Fibroblast of mammary gland (primary cell): Measurements from ENCODE around the gene KLC1.
"Not testable (repeated sequence)": the region's sequence is repeated elsewhere in the genome, so short reads cannot be mapped to it uniquely, and the experiment has no call there.

ENCODE experiments used
- DNase-seq: peaks from one replicate; pipeline ENCODE4 v3.0.0-alpha.2; 2010; ENCODE audit warnings: low read depth
- H3K4me3 ChIP-seq: 2 replicates; pipeline ENCODE4 v1.5.1; 2011; ENCODE audit warnings: low read depth, mild to moderate bottlenecking, low read length, moderate library complexity; ENCODE audit not compliant: control insufficient read depth
- TF ChIP-seq, protein P1 (sequence below): conservative IDR thresholded peaks from 2 replicates; pipeline ENCODE4 v1.5.1; 2011; ENCODE audit warnings: low read depth, low read length, inconsistent platforms; ENCODE audit not compliant: control insufficient read depth, insufficient read depth

The KLC1 gene

GRCh38 chr14:103597623-103598377 is 31.2 kb upstream of the KLC1 start:
- TF ChIP-seq, protein P1, sequence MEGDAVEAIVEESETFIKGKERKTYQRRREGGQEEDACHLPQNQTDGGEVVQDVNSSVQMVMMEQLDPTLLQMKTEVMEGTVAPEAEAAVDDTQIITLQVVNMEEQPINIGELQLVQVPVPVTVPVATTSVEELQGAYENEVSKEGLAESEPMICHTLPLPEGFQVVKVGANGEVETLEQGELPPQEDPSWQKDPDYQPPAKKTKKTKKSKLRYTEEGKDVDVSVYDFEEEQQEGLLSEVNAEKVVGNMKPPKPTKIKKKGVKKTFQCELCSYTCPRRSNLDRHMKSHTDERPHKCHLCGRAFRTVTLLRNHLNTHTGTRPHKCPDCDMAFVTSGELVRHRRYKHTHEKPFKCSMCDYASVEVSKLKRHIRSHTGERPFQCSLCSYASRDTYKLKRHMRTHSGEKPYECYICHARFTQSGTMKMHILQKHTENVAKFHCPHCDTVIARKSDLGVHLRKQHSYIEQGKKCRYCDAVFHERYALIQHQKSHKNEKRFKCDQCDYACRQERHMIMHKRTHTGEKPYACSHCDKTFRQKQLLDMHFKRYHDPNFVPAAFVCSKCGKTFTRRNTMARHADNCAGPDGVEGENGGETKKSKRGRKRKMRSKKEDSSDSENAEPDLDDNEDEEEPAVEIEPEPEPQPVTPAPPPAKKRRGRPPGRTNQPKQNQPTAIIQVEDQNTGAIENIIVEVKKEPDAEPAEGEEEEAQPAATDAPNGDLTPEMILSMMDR, result no peak
- H3K4me3 ChIP-seq, result no peak overlapping the region
- DNase-seq, result peak; percentile 90

DNA sequence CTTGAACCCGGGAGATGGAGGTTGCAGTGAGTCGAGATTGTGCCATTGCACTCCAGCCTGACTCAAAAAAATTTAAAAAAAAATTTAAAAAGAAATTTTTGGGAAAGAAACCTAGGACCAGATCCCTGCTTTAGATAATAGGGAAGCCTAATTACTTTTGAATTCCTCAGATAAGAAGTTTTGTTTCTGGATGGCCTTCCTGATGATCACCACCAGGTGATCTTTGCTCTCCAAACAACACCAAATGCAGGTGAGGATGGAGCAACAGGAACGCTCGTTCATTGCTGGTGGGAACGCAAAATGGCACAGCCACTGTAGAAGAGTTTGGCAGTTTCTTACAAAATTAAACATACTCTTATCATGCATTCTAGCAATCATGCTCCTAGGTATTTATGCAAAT is 28.5 kb upstream of the KLC1 start:
- no peak for DNase-seq
- TF ChIP-seq, protein P1, result no peak
- H3K4me3 ChIP-seq, result no peak overlapping the region

DNA sequence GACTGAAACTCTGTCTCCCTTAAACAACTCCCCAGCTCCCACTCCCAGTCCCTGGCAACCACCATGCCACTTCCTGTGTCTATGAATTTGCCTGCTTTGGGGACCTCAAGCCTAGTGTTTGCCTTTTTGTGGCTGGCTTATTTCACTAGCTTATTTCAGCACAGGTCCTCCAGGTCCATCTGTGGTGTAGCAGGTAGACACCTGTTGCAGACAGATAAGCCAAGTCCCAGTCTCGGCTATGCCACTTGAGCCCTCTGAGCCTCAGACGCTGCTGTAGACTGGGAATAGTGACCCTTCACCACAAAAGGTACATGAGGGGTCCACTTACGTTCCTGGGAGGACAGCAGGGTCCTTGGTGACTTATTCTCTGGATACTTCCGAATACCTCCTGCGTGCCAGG is 24.4 kb upstream of the KLC1 start:
- TF ChIP-seq, protein P1, result no peak
- no peak for DNase-seq
- H3K4me3 ChIP-seq, result no peak overlapping the region

DNA sequence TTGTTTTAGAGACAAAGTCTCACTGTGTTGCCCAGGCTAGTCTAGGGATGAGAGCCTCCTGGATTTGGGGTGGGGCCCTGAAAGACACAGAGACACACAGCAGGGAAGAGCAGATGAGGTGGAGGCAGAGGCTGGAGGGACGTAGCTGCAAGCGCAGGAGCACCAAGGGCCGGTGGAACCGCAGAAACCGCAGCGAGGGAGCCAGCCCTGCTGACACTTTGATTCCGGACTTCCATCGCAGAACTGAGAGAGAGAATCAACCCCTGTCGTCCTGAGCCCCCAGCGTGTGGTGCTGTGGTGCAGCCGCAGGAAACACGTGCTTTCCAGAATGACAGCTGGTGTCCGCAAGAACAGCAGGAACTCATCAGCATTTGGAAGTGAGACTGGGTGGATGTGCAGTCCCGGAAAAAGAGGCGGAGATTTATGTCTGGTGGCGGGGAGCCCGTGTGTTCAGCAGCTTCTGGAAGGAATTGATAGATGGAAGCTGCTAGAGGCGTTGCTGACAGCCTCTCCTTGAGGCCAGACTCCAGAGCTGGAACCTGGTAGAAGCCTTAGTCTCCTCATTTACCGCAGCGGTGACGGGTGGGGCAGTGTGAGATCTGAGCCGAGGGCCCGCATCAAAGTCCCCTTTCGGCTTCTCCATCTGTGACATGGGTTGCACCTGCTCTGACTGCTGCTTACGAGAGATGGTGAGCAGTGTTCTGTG is 21.9 kb upstream of the KLC1 start:
- TF ChIP-seq, protein P1, result peak; percentile 35
- peak; percentile 93 for DNase-seq
- H3K4me3 ChIP-seq, result peak overlapping the region; percentile 3

GRCh38 chr14:103607822-103608221 is 21.2 kb upstream of the KLC1 start:
- DNase-seq, result no peak
- no peak overlapping the region for H3K4me3 ChIP-seq
- TF ChIP-seq, protein P1, result no peak

GRCh38 chr14:103609081-103609480 is 19.9 kb upstream of the KLC1 start:
- not testable (repeated sequence) for DNase-seq

DNA sequence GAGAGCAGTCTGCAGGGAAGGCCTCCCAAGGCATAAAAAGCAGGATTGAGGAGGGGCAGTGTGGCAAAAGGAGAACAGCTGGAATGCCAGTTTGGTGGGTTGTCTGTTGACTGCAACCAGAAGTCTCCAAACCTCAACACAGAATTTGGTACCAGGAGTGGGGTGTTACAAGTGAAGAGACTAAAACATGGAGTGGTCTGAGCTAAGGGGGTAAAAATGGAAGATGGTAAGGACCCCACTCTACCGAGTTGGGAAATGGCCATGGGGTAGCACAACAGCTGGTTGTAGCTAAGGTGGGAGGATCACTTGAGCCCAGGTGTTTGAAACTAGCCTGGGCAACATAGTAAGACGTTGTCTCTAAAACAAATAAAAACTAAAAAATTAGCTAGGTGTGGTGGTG is 17.8 kb upstream of the KLC1 start:
- DNase-seq, result no peak
- no peak overlapping the region for H3K4me3 ChIP-seq
- TF ChIP-seq, protein P1, result no peak

More at GRCh38 chr14:103609081-103609480, 19.9 kb upstream of the KLC1 start:
- H3K4me3 ChIP-seq, result not testable (repeated sequence)
